ENCODE results near the gene MAP2K7.

DNA sequence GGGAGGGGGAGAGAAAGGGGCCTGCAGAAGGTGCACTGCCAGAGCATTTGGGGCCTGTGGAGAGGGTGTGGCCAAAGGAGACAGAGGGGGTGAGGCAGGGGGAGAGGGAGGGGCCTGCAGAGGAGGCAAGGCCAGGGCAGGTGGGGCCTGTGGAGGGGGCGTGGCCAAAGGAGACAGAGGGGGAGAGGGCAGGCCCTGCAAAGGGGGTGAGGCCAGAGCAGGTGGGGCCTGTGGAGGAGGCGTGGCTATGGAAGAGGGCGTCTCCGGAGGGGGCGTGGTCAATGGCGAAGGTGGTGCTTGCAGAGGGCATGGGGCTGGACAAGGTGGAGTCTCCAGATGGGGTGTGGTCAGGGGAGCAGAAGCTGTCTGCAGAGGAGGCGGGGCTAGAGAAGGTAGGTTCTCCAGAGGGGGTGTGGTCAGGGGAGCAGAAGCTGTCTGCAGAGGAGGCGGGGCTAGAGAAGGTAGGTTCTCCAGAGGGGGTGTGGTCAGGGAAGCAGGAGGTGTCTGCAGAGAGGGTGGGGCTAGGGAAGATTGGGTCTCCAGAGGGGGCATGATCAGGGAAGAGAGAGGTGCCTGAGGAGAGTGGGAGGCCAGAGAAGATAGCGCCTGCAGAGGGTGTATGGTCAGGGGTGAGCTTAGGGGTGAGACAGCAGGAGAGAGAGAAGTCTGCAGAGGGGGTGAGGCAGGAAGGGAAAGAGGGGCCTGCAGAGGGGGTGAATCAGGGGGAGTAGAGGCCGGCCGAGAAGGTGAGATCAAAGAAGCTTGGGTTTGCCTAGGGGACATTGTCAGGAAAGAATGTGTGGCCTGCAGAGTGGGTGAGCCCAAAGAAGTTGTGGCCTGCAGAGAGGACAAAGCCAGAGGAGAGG, 32.9 kb upstream of the MAP2K7 start:
- TF ChIP-seq, protein P1, sequence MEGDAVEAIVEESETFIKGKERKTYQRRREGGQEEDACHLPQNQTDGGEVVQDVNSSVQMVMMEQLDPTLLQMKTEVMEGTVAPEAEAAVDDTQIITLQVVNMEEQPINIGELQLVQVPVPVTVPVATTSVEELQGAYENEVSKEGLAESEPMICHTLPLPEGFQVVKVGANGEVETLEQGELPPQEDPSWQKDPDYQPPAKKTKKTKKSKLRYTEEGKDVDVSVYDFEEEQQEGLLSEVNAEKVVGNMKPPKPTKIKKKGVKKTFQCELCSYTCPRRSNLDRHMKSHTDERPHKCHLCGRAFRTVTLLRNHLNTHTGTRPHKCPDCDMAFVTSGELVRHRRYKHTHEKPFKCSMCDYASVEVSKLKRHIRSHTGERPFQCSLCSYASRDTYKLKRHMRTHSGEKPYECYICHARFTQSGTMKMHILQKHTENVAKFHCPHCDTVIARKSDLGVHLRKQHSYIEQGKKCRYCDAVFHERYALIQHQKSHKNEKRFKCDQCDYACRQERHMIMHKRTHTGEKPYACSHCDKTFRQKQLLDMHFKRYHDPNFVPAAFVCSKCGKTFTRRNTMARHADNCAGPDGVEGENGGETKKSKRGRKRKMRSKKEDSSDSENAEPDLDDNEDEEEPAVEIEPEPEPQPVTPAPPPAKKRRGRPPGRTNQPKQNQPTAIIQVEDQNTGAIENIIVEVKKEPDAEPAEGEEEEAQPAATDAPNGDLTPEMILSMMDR (IDR thresholded peaks at IDR 0.05; ENCODE audit: insufficient read depth, low read length): no peak
- TF ChIP-seq POLR2AphosphoS5 (IDR thresholded peaks at IDR 0.05; ENCODE audit: low read depth): no peak
- TF ChIP-seq, protein P2, sequence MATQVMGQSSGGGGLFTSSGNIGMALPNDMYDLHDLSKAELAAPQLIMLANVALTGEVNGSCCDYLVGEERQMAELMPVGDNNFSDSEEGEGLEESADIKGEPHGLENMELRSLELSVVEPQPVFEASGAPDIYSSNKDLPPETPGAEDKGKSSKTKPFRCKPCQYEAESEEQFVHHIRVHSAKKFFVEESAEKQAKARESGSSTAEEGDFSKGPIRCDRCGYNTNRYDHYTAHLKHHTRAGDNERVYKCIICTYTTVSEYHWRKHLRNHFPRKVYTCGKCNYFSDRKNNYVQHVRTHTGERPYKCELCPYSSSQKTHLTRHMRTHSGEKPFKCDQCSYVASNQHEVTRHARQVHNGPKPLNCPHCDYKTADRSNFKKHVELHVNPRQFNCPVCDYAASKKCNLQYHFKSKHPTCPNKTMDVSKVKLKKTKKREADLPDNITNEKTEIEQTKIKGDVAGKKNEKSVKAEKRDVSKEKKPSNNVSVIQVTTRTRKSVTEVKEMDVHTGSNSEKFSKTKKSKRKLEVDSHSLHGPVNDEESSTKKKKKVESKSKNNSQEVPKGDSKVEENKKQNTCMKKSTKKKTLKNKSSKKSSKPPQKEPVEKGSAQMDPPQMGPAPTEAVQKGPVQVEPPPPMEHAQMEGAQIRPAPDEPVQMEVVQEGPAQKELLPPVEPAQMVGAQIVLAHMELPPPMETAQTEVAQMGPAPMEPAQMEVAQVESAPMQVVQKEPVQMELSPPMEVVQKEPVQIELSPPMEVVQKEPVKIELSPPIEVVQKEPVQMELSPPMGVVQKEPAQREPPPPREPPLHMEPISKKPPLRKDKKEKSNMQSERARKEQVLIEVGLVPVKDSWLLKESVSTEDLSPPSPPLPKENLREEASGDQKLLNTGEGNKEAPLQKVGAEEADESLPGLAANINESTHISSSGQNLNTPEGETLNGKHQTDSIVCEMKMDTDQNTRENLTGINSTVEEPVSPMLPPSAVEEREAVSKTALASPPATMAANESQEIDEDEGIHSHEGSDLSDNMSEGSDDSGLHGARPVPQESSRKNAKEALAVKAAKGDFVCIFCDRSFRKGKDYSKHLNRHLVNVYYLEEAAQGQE (IDR thresholded peaks at IDR 0.05; ENCODE audit: insufficient replicate concordance, low read depth): no peak
- TF ChIP-seq GABPA (IDR thresholded peaks at IDR 0.05; ENCODE audit: low read depth): no peak
